GM20000 (cell line): ENCODE results near the gene OTOS.

Experiments used
- DNase-seq: peaks from one replicate; pipeline ENCODE4 v3.0.0; 2012; ENCODE audit warnings: low spot score
- CTCF ChIP-seq: IDR thresholded peaks from 2 replicates; pipeline ENCODE4 v1.5.1; 2012; ENCODE audit warnings: mild to moderate bottlenecking, control low read depth; ENCODE audit errors: extremely low read depth, missing control alignments

Gene OTOS

DNA sequence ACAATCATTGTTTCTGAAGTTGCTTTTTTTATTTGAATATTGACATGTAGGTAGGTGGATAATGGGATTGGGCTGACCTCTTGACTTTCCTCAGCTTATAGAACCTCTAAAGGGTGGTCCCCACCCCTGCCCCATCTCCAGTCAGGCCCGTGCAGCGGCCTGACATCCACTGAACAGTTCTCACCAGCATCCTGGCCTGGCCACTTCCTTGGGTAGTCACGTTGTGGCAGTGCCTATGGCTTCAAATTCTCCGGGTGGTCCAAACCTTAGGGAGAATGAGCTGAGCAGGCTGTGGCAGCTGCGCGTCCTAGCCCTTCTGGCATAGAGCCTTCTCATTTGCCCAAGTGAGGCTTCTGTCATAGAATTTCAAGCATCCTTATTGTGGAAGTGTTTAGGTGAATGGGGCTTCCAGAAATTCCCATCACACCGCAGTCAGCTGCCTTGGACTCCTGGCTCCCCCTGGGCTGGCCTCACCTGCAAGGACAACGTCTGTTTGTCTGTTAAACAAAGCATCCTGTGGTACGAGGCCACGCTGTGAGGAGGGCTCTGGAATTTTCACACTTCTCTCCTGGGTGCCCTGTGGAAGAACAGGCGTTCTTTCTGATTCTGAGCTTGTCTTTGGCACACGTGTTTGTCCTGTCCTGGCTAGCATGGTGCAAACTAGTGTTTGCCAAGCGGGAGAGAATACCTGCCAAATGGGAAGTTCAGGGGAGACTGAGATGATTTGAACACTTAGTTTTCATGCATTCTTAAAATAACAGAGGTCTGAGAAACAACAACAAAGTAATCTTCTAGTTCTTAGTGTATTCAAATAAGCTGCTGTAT, 31.8 kb upstream of the OTOS start:
- no peak for TF ChIP-seq CTCF
- no peak for DNase-seq

- TF ChIP-seq CTCF: no peak
- no peak for DNase-seq
Measured at GRCh38 chr2:240170883-240171282, 30.4 kb upstream of the OTOS start.

DNA sequence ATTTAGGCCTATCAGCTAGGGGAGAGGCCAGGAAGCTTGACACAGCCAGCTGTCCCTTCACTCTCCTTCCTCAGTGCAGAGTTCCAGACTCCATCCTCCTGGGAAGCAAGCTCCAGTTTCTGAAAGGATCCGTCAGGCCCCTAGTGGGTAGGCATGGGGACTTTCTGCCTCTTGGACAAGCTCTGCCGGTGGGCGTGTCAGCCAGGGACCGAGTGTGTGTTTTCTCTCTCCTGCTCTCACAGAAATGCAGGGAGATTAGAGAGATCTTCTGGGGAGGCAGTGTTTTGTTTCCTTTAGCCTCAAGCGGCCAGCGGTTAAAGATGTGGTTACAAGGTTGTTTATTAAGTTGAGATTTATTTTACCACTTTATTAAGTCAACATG, 29.9 kb upstream of the OTOS start:
- no peak for DNase-seq
- no peak for TF ChIP-seq CTCF

DNA sequence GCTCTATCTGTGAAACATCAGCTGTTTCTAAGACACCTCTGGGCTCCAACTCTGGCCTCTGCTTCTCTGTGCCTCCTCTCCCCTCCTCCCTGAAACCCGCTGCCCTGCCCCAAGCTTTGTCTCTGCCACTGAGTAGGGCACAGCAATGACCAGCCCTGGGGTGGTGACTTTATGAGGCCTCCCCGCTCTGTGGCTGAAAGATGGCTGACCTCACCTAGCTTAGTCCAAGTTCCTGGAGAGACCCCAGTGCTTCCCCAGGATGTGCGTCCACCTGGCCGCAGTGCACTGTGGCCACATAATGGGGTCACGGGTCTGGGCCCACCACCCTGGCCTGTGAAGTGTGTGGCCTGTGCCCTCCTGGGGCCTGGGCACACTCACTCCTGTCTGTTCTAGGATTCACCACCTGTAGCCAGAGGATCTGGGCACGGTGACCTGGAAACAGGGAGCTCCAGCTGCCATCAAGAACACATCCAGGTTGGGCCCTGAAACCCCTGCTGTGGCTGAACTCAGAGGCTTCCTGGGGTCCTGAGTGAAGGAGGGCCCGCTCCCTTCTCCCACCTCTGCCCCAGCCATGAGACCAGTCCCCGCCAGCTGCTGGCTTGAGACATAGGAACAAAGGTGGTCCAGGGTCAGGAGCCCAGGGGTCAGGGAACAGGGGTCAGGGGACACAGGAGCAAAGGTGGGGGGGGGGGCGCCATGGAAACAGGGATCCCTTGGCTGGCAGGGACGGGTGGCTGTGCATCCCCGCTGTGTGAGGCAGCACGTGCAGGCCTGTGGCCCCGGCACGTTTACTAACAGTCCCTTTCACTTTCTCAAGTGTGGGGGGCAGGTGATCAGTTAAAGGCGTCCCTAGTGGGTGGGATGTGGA, 29.3 kb upstream of the OTOS start:
- TF ChIP-seq CTCF: no peak
- no peak for DNase-seq

DNA sequence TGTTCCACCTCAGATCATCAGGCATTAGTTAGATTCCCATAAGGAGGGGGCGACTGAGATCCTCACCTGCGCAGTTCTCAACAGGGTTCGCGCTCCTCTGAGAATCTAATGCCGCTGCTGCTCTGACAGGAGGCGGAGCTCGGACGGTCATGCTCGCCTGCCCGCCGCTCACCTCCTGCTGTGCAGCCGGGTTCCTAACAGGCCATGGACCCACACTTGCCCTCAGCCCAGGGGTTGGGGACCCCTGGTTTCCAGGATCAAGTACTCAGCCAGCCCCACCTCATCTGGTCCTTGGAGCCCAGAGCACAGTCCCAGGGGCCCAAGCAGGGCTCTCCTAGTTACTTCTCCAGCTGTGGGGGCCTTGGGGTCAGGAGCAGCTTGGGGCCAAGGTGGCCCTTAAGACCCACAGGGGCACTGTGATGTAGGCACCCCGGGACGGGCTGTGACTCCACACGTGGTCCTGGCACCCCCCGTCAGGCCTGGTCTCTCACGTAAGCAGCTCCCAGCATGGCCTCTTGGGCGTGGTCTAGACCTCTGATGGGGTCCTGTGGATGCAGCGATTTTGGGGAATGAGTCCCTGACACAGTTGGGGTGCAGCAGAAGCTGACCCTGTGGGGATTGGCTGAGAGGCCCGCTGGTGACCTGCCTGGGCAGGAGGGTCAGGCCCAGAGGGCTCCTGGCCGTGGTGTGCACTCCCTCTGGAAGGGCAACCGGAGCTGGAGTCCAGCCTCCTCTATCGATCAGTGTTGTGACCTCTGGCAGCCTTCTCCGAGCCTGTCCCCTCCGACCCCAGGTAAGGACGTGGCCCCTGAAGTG, 28.3 kb upstream of the OTOS start:
- DNase-seq: no peak
- no peak for TF ChIP-seq CTCF

- DNase-seq: no peak
- TF ChIP-seq CTCF: no peak
Measured at GRCh38 chr2:240168041-240168440, 27.6 kb upstream of the OTOS start.
